ENCODE data around the gene ZNF575.

GRCh38 chr19:43552198-43552450 lies 19.1 kb downstream of the ZNF575 start:
- TF ChIP-seq TAF1 (IDR thresholded peaks at IDR 0.05; ENCODE audit: borderline replicate concordance, insufficient read depth, low read length) = no peak
- TF ChIP-seq, protein P1, sequence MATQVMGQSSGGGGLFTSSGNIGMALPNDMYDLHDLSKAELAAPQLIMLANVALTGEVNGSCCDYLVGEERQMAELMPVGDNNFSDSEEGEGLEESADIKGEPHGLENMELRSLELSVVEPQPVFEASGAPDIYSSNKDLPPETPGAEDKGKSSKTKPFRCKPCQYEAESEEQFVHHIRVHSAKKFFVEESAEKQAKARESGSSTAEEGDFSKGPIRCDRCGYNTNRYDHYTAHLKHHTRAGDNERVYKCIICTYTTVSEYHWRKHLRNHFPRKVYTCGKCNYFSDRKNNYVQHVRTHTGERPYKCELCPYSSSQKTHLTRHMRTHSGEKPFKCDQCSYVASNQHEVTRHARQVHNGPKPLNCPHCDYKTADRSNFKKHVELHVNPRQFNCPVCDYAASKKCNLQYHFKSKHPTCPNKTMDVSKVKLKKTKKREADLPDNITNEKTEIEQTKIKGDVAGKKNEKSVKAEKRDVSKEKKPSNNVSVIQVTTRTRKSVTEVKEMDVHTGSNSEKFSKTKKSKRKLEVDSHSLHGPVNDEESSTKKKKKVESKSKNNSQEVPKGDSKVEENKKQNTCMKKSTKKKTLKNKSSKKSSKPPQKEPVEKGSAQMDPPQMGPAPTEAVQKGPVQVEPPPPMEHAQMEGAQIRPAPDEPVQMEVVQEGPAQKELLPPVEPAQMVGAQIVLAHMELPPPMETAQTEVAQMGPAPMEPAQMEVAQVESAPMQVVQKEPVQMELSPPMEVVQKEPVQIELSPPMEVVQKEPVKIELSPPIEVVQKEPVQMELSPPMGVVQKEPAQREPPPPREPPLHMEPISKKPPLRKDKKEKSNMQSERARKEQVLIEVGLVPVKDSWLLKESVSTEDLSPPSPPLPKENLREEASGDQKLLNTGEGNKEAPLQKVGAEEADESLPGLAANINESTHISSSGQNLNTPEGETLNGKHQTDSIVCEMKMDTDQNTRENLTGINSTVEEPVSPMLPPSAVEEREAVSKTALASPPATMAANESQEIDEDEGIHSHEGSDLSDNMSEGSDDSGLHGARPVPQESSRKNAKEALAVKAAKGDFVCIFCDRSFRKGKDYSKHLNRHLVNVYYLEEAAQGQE (IDR thresholded peaks at IDR 0.05; ENCODE audit: insufficient read depth in 1 of 2, low read depth in 2 of 2, low read length in 2 of 2) = no peak
- TF ChIP-seq POLR2AphosphoS5 (IDR thresholded peaks at IDR 0.05; ENCODE audit: low read depth, low read length) = no peak
